HG03095 (cell line): ENCODE measurements around the gene PCDHA8.
"Not testable (repeated sequence)": the region's sequence is repeated elsewhere in the genome, so short reads cannot be mapped to it uniquely, and the experiment has no call there.

ENCODE experiments used
- ATAC-seq: cut with Tn5 transposase; IDR thresholded peaks from one replicate; pipeline ENCODE4 v1.9.1; 2021; ENCODE audit warnings: moderate library complexity; ENCODE audit not compliant: unreplicated experiment

The PCDHA8 gene

GRCh38 chr5:140869555-140869886 is 28.5 kb downstream of the PCDHA8 start:
- ATAC-seq: no peak

- no peak for ATAC-seq
Measured at GRCh38 chr5:140870221-140871201, 29.5 kb downstream of the PCDHA8 start.

- no peak for ATAC-seq
Measured at GRCh38 chr5:140875085-140876065, 34.4 kb downstream of the PCDHA8 start, which contains the start of gene PCDHA12. Gene PCDHA12, plus strand, starts transcription at chr5:140875308. Its CDS starts 165 bp downstream, at chr5:140875473.

- not testable (repeated sequence) for ATAC-seq
Measured at GRCh38 chr5:140876541-140877261, 35.7 kb downstream of the PCDHA8 start.

- no peak for ATAC-seq
Measured at GRCh38 chr5:140877262-140877581, 36.2 kb downstream of the PCDHA8 start.

GRCh38 chr5:140881889-140882590 is 41.1 kb downstream of the PCDHA8 start, which contains the start of gene PCDHA13:
Gene PCDHA13, plus strand, starts transcription at chr5:140882124. Its CDS starts 145 bp downstream, at chr5:140882269.
- ATAC-seq: no peak

GRCh38 chr5:140882591-140882899 is 41.6 kb downstream of the PCDHA8 start:
- ATAC-seq: no peak

- ATAC-seq: no peak
Measured at GRCh38 chr5:140883373-140883772, 42.4 kb downstream of the PCDHA8 start.

- no peak for ATAC-seq
Measured at GRCh38 chr5:140883927-140884697, 43.1 kb downstream of the PCDHA8 start.
